Measurements from ENCODE around the gene FNDC3B.

FNDC3B gene

GRCh38 chr3:172031996-172032395, 7.4 kb upstream of the FNDC3B start:
- DNase-seq (ENCODE audit: low read depth), result peak; percentile 27

- no peak for DNase-seq (ENCODE audit: low read depth)
These were observed 6.0 kb upstream of the FNDC3B start for GRCh38 chr3:172033396-172033795.

- DNase-seq (ENCODE audit: low read depth), result peak; percentile 52
These were observed 4.3 kb upstream of the FNDC3B start for GRCh38 chr3:172034786-172035685.

GRCh38 chr3:172036541-172037215, 2.7 kb upstream of the FNDC3B start:
- DNase-seq (ENCODE audit: low read depth), result no peak

GRCh38 chr3:172038798-172039435, 461 bp upstream of the FNDC3B start:
- peak; percentile 28 for DNase-seq (ENCODE audit: low read depth)

GRCh38 chr3:172040078-172040980, 951 bp downstream of the FNDC3B start:
- DNase-seq (ENCODE audit: low read depth), result peak; percentile 91

- peak; percentile 84 for DNase-seq (ENCODE audit: low read depth)
These were observed 1.9 kb downstream of the FNDC3B start for GRCh38 chr3:172040981-172041963.

- DNase-seq (ENCODE audit: low read depth), result peak; percentile 62
These were observed 2.8 kb downstream of the FNDC3B start for GRCh38 chr3:172042136-172042662.

- DNase-seq (ENCODE audit: low read depth), result peak; percentile 75
These were observed 3.3 kb downstream of the FNDC3B start for GRCh38 chr3:172042663-172043179.

GRCh38 chr3:172043233-172043632, 3.9 kb downstream of the FNDC3B start:
- no peak for DNase-seq (ENCODE audit: low read depth)

- no peak for DNase-seq (ENCODE audit: low read depth)
These were observed 4.4 kb downstream of the FNDC3B start for GRCh38 chr3:172043766-172044165.

GRCh38 chr3:172044833-172045585, 5.6 kb downstream of the FNDC3B start:
- DNase-seq (ENCODE audit: low read depth), result no peak

GRCh38 chr3:172046268-172046915, 7.0 kb downstream of the FNDC3B start:
- peak; percentile 13 for DNase-seq (ENCODE audit: low read depth)

GRCh38 chr3:172047567-172048115, 8.3 kb downstream of the FNDC3B start:
- DNase-seq (ENCODE audit: low read depth), result no peak

- DNase-seq (ENCODE audit: low read depth), result no peak
These were observed 9.2 kb downstream of the FNDC3B start for GRCh38 chr3:172048599-172048998.

GRCh38 chr3:172051310-172051956, 12.1 kb downstream of the FNDC3B start:
- DNase-seq (ENCODE audit: low read depth), result no peak

- DNase-seq (ENCODE audit: low read depth), result no peak
These were observed 12.6 kb downstream of the FNDC3B start for GRCh38 chr3:172051957-172052354.

GRCh38 chr3:172052405-172052804, 13.0 kb downstream of the FNDC3B start:
- no peak for DNase-seq (ENCODE audit: low read depth)
